ENCODE results near the gene ZFPL1. TPM values are rescaled to one million over a fixed set of nuclear protein-coding genes. Genes with fewer than 3 reads are reported as not detected.

ZFPL1 gene
- total and polyA plus RNA-seq, 2 donors (not counting 3 experiments of a cell fraction or from before 2014, with no cell fraction given): 37.6 to 139 TPM

DNA sequence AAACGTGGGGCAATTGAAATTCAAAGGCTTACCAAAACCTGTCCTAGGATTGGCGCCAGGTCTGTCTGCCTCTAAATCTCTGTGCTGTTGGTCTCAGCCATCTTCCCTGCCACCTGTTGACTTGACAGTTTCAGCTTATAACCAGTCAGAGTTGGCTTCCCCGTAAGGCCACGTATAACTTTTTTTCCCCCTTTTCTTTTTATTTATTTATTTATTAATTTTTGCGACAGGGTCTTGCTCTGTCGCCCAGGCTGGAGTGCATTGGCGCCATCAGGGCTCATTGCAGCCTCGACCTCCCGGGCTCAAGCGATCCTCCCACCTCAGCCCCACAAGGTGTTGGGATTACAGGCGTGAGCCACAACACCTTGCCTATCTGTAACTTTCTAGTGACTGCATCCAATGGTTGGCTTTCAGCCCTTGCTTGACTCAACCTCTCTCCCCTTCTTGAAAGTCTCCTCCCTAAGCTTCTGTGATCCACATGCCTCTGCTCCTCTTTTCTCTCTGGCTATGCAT lies 51.7 kb downstream of the ZFPL1 start:
- Histone ChIP-seq H3K4me3 (replicated peaks in 1 of 3; ENCODE audit: insufficient read depth in 1 of 3, low read depth in 1 of 3, low read length in 3 of 3) (peak overlapping the region in 2 of 3 experiments; percentile 51 to 62), H3K9me3 (replicated peaks; ENCODE audit: control insufficient read depth, insufficient read depth, low read length) (no peaks in the 10 kb centered on the region), H3K27ac (ENCODE audit: insufficient read depth, low read depth, low read length) (no peak overlapping the region), H3K27me3 (ENCODE audit: control insufficient read depth in 2 of 2, insufficient read depth in 2 of 2, low read length in 2 of 2) (peaks cover 0 to 9% of the 10 kb centered on the region in 2 experiments), H3K9ac (replicated peaks; ENCODE audit: extremely low read depth, insufficient read depth, low read length) (no peak overlapping the region), H3K4me1 (ENCODE audit: control insufficient read depth, extremely low read depth, insufficient read depth, low read length) (peaks cover 12% of the 10 kb centered on the region), H3K4me2 (ENCODE audit: insufficient read depth, low read length) (peak overlapping the region; percentile 62), H3K36me3 (ENCODE audit: control insufficient read depth in 2 of 2, extremely low read depth in 1 of 2, insufficient read depth in 2 of 2, low read length in 2 of 2) (peaks cover 0 to 16% of the 10 kb centered on the region in 2 experiments), H3K79me2 (ENCODE audit: control insufficient read depth, insufficient read depth, low read length) (peaks cover 14% of the 10 kb centered on the region), H4K20me1 (replicated peaks; ENCODE audit: control insufficient read depth, extremely low read depth, insufficient read depth, low read length) (no peaks in the 10 kb centered on the region), H3K9me1 (replicated peaks; ENCODE audit: control insufficient read depth, extremely low read depth, insufficient read depth, low read length) (no peaks in the 10 kb centered on the region), H2AFZ (ENCODE audit: low read depth, low read length) (peak overlapping the region; percentile 42)
- BruUV-seq (replicated peaks): no TSS peak
- ChIA-PET POLR2A (interaction anchor here (0.9 to 1.4 kb wide), 2 partner anchors 14 to 18 kb away, joined by 3 to 7 read pairs; partner anchors contain the start of genes FAU, MRPL49 and ZNHIT2), CTCF (interaction anchor here (0.9 to 4.0 kb wide), 10 partner anchors 9 to 180 kb away, joined by 3 to 27 read pairs (median 4); partner anchors contain the start of genes CAPN1 and TM7SF2)
- DNase-seq (ENCODE audit: low read depth, low spot score) (no peak), FAIRE-seq (peak; percentile 21)
- intact Hi-C loops (cut with micrococcal nuclease) (loop anchor here (1.0 kb wide), 1 partner anchor 13 kb away; the partner anchor contains the start of genes FAU and MRPL49), dilution Hi-C loops (cut with MboI; ENCODE audit: extremely low pct_ligation_motif_present, low sequenced_read_pairs) (no loop called here)
- no peak for TF ChIP-seq GATA2 (IDR thresholded peaks at IDR 0.05; ENCODE audit: insufficient read depth, insufficient read length, low read depth, low read length)
- no peak for TF ChIP-seq EZH2 (IDR thresholded peaks at IDR 0.05; ENCODE audit: borderline replicate concordance, low read depth, low read length, severe bottlenecking)
- no peak for TF ChIP-seq POLR2A (IDR thresholded peaks at IDR 0.05; ENCODE audit: low read depth, low read length)
- TF ChIP-seq, protein P1, sequence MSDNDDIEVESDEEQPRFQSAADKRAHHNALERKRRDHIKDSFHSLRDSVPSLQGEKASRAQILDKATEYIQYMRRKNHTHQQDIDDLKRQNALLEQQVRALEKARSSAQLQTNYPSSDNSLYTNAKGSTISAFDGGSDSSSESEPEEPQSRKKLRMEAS (IDR thresholded peaks at IDR 0.05; ENCODE audit: insufficient read depth, insufficient read length): no peak
- no peak for TF ChIP-seq POLR2AphosphoS5 (IDR thresholded peaks at IDR 0.05; ENCODE audit: insufficient read depth, low read depth, low read length)
- no peak for TF ChIP-seq MYC (IDR thresholded peaks at IDR 0.05; ENCODE audit: low read depth, low read length)
- no peak for TF ChIP-seq FOS (IDR thresholded peaks at IDR 0.05; ENCODE audit: borderline replicate concordance, insufficient read depth, low read length)
- TF ChIP-seq JUN (IDR thresholded peaks at IDR 0.05; ENCODE audit: borderline replicate concordance, insufficient read depth, insufficient read length, low read depth): no peak
- no peak for TF ChIP-seq CTCF (IDR thresholded peaks at IDR 0.05; ENCODE audit: extremely low read depth in 1 of 2, insufficient read depth in 1 of 2, low read depth in 1 of 2, low read length in 2 of 2)

Measured in endothelial cell of umbilical vein (primary cell).